Bone marrow (tissue), 2 donors: Measurements from ENCODE around the gene HSD17B10.
"Not testable (repeated sequence)": the region's sequence is repeated elsewhere in the genome, so short reads cannot be mapped to it uniquely, and the experiment has no call there.

ENCODE experiments used
- DNase-seq, 2 donors: peaks; one replicate each; lab custom pipeline; 2025; lab: John Stamatoyannopoulos, UW

HSD17B10 gene

DNA sequence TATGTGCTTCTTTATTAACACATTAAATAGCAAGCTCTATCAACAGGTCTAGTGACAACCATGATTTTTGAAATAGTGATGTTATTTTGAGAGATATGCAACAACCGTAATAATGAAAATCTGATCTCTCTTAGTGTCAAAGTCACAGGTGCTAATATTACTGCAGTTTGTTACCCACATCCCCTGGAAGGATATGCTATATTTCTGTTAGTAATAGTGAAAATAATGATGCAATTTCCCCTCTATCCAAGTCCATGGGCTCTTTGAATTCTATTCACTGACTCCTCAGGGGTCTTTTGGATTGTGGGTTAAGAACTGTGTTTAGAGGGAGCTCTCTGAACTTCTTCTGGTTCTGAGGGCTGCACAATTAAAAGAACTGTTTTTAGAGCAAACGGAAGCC, 3.0 kb upstream of the HSD17B10 start:
- no peak for DNase-seq

DNA sequence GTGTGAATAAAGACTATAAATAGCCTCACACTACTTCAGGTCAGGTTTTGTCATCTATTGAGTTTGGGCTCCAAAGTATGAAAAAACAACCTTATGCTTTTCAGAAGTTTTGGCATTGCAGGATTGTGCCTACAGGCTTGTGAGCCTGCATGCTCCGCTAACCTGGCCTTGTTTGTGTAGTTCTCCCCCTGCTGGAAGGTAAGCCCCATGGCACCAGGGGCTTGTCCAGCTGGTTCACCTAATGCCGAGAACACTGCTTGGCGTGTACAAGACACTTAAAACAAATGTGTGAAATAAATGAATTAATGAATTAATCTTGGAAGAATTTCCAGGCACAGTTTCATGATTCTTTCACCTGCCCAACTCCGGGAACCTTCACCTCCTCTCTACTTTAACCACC, 1.8 kb upstream of the HSD17B10 start:
- peak in 1 of 2 donors; percentile 11 for DNase-seq

DNA sequence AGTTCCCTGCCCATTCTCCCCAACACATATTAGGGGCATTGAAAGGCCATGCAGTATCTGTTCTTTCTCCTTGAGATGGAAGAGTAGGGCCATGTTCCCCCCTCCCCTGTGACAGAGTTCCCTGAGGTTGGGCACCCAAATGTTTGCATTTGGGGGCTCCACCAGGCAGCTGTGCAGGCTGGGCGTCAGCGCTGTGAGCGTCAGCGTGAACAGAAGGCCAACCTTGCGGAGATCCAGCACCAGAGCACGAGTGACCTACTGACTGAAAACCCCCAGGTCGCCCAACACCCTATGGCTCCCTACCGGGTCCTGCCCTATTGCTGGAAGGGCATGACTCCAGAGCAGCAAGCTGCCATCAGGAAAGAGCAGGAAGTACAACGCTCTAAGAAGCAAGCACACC, 3.9 kb downstream of the HSD17B10 start:
- DNase-seq, result no peak

DNA sequence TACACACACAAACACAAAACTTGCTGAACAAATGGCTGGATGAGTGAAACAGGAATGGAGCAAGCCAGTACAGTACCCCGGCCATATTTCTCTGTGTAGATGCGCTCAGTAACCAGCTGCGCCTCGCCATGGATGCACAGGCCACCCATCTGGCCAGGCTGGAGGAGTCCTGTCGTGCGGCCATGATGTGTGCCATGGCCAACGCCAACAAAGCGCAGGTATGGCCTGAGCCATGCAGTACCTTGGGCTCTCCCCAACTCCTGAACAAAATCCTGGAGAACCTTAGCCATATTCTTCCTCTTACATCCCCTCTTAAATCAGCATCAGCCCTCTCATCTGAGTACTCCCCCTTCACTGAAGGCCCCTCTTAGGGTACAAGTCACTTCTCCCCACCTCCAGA, 4.4 kb downstream of the HSD17B10 start:
- no peak for DNase-seq

DNA sequence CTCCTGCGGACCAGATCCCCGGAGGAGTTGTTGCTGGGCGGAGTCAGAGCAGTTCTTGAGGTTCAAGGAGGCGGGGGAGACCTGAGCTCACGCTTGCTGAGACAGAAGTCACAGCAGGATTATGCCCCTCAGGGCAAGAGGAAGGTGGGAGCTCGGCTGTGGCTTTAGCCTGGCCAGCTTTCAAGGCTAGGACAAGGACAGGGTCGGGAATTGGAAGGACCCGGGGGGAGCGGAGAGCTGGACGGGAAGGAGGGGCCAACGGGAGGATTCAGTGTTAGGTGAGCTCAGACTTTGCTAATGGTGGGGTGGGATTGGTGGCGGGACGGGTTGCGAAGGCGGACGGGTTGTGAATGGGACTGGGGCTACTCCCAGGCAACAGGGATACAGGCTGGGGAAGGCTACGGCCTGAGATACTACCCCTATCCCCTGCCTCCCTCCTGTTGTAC, 11.3 kb downstream of the HSD17B10 start, which contains the start of gene RIBC1:
Gene RIBC1 (plus strand): TSS at position 13 of the 446 bp plus-strand sequence. CDS start 3,404 bp downstream, outside the sequence.
- no peak for DNase-seq

DNA sequence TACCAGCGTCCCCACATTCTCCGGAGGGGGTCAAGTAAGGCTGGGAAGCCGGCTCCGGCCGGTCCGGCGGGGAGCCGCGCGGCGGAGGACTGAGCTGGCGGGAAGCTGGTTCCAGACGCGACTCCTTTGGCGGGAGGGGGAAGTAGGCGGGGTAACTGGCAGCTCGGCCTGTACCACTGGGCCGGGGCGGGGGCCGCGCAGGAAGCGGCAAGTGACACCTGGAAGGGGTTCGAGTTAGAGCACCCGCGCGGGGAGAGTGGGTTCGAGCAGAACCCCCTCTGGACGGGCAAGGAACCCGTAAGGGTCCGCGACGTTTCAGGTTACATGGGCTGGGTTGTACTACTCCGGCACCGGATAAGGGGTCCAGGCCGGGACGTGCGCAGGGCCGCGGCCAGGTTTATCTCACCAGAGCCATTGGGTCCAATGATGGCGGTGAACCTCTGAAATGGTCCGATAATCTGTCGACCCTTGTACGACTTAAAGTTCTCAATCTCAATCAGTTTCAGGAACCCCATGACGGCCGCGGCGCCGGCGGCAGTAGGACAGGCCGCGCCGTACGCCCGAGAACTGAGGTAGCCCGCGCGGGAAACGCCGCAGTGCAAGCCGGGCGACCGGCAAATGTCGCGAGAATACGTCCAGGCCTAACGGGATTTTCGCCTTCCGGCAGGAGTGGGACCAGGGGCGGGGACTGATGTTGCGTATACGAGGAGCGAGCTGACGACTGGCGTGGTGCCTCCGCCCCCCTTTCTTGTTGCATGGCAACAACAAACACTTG, 11.9 kb downstream of the HSD17B10 start, which contains the start of gene SMC1A:
Gene SMC1A (minus strand): TSS at position 569 of the 775 bp plus-strand sequence. CDS start 54 bp downstream, at position 515.
- DNase-seq, result peak; percentile 85 to 86

DNA sequence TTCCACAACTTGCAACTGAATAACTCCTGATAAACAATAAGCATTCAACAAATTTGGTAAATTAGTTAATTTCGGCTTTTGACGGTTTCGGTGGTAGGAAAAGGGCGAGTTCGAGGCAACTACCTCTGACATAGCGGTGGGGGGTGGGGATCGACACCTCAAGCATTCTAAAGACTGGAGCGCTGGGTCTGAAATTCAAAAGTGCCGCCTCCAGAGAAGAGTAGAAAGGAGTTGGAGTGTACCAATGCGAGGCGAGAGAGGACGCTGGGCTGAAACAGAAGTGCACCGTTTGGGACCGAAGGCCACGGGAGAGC, 12.4 kb downstream of the HSD17B10 start:
- DNase-seq, result no peak

DNA sequence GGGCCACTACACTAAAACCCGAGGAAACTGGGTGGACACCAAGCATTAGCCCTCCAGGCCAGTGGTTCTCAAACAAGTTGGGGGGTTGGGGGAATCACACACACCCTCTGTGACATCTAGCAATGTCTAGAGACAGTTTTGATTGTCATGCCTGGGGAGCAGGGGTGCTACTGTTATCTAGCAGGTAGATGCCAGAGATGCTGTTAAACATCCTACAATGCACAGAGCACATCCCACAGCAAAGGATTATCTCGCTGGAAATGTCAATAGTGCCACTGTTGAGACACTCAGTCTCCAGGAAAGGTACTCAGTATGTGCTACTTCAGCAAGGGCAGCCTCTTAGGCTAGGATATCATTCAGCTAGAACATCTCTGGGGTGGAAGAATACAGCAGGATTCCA, 13.0 kb downstream of the HSD17B10 start:
- no peak for DNase-seq

DNA sequence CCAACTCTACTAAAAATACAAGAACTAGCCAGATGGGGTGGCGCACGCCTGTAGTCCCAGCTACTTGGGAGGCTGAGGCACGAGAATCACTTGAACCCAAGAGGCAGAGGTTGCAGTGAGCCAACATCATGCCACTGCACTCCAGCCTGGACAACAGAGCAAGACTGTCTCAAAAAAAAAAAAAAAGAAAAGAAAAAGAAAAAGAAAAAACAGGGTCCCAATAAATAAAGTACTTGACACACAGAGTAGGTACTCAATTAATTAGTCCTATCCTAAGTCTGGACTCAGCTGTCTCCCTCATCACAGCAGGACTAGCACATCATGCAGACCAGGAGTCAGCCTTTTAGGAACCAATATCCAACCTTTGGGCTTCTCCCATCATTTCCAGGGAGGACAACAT, 13.8 kb downstream of the HSD17B10 start:
- DNase-seq, result not testable (repeated sequence)

DNA sequence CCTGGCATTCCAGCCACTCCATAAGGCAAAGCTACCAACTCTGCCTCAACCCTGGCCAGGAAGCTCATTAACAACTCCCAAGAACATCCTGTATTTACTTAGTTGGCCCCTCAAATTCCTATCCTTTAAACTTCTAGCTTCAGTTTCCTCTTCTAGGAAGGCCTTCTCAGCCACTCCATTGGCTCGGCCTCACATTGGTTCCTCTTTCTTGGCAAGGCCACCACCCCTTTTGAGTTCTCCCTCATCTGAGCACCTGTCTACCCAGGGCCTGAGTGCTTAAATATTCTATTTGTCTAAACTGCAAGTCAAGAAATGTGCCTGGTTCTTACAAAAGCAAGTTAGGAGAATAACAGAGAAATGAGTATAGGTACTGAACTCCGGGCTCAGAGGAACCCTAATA, 21.7 kb downstream of the HSD17B10 start:
- DNase-seq, result no peak

DNA sequence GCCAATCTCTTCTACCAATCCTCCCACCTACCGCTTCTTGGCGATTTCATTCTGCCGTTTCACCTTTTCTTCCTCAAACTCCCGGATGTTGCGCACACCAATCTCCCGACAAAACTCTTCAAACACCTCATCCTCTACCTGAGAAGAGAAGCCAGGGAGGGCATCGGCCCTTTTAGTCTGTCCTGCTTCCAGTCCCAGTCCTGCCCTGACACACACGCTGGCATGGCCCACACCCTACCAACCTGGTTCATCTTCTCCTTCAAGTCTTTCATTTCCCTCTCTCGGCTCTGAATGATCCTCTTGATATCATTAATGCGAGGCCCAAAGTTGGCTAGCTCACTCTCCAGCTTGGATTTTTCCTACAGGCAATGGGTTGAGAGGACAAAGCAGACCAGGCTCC, 30.6 kb downstream of the HSD17B10 start:
- DNase-seq, result no peak

DNA sequence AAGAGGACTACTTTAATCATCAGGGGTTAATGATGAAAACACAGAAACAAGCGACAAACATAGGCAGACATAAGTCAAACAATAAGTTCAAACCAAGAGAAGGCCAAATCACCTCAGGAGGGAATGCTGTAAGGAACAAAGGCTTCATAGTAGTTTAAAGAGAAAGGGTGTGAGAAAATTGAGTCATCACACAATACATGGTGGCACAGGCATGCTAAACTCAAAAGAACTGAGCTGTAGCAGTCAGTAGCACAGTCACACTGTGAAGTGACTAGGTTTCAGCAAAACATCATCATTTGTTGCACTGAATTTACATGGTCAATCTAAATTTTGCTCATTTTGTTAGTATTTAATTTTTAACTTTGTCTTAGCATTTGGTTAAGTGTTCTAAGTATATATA, 36.0 kb downstream of the HSD17B10 start:
- no peak for DNase-seq

DNA sequence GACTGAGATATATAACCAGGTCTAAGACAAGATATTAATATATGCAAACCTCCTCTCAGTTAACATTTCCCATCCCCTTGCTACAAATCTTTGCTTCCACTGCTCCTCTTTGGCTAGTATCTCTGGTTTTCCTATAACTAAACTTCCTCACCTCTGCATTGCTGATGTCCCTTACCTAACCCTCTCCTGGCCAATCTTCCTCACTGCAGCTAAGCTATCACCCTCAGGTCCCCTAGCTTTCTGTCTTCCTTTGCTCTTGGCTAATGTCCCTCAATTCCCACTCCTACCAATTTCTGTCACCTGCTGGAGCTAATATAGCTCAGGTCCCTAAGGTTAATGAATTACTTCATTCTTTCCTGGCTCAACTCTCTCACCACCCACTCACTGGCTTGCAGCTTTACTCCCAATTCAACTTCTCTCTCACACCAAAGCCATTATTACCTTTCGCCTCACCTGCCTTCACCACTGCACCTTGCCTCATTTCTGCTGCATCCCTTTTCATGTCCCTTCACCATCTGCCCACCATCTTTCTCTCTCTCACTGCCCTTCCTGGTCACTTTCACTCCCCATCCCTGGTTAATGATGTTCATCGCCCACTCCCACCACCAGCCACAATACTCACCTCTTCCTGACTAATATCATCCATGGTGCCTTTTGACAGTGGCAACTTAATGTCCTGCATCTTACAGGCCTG, 38.4 kb downstream of the HSD17B10 start:
- no peak for DNase-seq

DNA sequence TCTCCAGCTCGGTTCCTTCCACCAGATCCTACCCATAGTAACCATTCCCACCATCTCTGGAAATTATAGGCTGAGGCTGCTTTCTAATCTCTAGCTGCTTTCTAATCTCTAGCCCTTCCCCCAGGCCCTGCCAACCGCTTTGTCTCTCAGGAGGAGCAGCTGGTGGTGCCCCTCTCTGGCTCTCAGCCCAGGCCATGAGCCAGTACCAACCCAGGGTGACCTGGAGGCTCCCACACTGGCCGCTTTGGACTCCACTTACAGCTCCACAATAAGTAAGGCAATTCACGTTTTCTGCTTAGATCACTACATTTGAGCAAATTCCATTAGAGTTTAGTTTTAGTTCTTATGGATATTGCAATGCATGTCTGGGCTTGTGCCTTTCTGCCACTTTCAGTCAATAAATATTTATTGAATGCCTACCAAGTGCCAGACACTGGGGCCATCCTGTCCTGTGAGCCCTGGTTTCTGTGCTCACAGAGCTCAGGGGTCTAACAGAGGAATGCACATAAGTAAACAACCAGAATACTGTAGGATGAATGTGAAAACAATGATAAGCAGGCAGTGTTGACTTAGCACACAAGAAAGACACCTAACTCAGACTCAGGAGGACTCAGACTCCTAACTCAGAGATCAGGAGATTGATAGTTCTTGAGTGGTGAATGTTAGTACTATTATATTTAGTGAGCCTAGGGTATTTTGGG, 50.6 kb downstream of the HSD17B10 start:
- DNase-seq, result no peak
